DOHH2 (cell line): Measurements from ENCODE around the gene GOLGA6L2.

Experiments
- H3F3A ChIP-seq: fragments of 200-600 bp; sonication (generic), shearing (Covaris generic); 2 replicates; pipeline ENCODE4 v1.6.0; 2016; ENCODE audit warnings: antibody characterized with exemption, mild to moderate bottlenecking; ENCODE audit not compliant: control insufficient read depth, insufficient read depth
- H3K27ac ChIP-seq: fragments of 200-600 bp; sonication (generic); 2 replicates; pipeline ENCODE4 v1.5.1; 2014; ENCODE audit warnings: low read depth, mild to moderate bottlenecking, low read length, moderate library complexity
- H3K27me3 ChIP-seq: fragments of 200-600 bp; sonication (generic); 2 replicates; pipeline ENCODE4 v1.6.1; 2014; ENCODE audit warnings: mild to moderate bottlenecking, low read length, mixed read lengths; ENCODE audit not compliant: control insufficient read depth
- H3K36me3 ChIP-seq: fragments of 200-600 bp; sonication (generic); 2 replicates; pipeline ENCODE4 v1.6.1; 2014; ENCODE audit warnings: mild to moderate bottlenecking, low read length, moderate library complexity, mixed read lengths; ENCODE audit not compliant: control insufficient read depth
- H3K4me1 ChIP-seq: fragments of 200-600 bp; sonication (generic); 2 replicates; pipeline ENCODE4 v1.6.1; 2014; ENCODE audit warnings: mild to moderate bottlenecking, low read length, mixed read lengths; ENCODE audit not compliant: control insufficient read depth
- H3K4me2 ChIP-seq: fragments of 200-600 bp; sonication (generic); 2 replicates; pipeline ENCODE4 v1.6.0; 2014; ENCODE audit warnings: mild to moderate bottlenecking, low read length, moderate library complexity
- H3K4me3 ChIP-seq: fragments of 200-600 bp; sonication (generic); 2 replicates; pipeline ENCODE4 v1.5.1; 2014; ENCODE audit warnings: mild to moderate bottlenecking, low read length, mixed read lengths
- H3K79me2 ChIP-seq: fragments of 200-600 bp; sonication (generic); 2 replicates; pipeline ENCODE4 v1.6.1; 2014; ENCODE audit warnings: mild to moderate bottlenecking, low read length, mixed read lengths; ENCODE audit not compliant: control insufficient read depth
- H3K9me2 ChIP-seq: fragments of 200-600 bp; sonication (generic); replicated peaks from 2 replicates; pipeline ENCODE4 v1.6.1; 2014; ENCODE audit warnings: mild to moderate bottlenecking, low read length, mixed read lengths; ENCODE audit not compliant: control insufficient read depth
- H3K9me3 ChIP-seq: fragments of 200-600 bp; sonication (generic); 2 replicates; pipeline ENCODE4 v1.6.1; 2014; ENCODE audit warnings: antibody characterized with exemption, low read length, mixed read lengths; ENCODE audit not compliant: control insufficient read depth, insufficient read depth
- H4K20me1 ChIP-seq: fragments of 200-600 bp; sonication (generic); 2 replicates; pipeline ENCODE4 v1.6.0; 2014; ENCODE audit warnings: low read depth, mild to moderate bottlenecking, antibody characterized with exemption, low read length, moderate library complexity; ENCODE audit not compliant: control insufficient read depth, insufficient read depth
- CTCF ChIP-seq: fragments of 200-600 bp; sonication (generic); IDR thresholded peaks from one replicate; pipeline ENCODE4 v1.5.1; 2014; ENCODE audit warnings: antibody characterized with exemption, mild to moderate bottlenecking, low read depth, low read length; ENCODE audit not compliant: poor library complexity, severe bottlenecking
- EZH2phosphoT487 ChIP-seq: fragments of 200-600 bp; sonication (generic); IDR thresholded peaks from 2 replicates; pipeline ENCODE4 v1.6.1; 2017; ENCODE audit warnings: borderline replicate concordance, mild to moderate bottlenecking, antibody characterized with exemption, low read length, moderate library complexity, mixed read lengths

GOLGA6L2 gene

DNA sequence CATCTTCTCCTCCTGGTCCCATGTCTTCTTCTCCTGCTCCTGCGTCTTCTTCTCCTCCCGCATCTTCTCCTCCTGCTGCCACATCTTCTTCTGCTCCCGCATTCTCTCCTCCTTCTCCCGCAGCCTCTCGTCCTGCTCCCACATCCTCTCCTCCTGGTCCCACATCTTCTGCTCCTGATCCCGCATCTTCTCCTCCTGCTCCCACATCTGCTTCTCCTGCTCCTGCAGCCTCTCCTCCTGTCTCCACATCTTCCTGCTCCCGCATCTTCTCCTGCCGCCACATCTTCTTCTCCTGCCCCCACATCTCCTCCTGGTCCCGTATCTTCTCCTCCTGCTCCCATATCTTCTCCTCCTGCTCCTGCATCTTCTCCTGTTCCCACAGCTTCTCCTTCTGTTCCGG lies 6.4 kb downstream of the GOLGA6L2 start:
- no peak for TF ChIP-seq CTCF
- no peak for TF ChIP-seq EZH2phosphoT487
- Histone ChIP-seq H3K9me2 (no peaks in the 10 kb centered on the region), H3K4me3 (no peak overlapping the region), H3F3A (no peaks in the 10 kb centered on the region), H4K20me1 (no peaks in the 10 kb centered on the region), H3K36me3 (no peaks in the 10 kb centered on the region), H3K4me2 (no peak overlapping the region), H3K4me1 (no peaks in the 10 kb centered on the region), H3K9me3 (no peaks in the 10 kb centered on the region), H3K79me2 (no peaks in the 10 kb centered on the region), H3K27ac (no peak overlapping the region), H3K27me3 (no peaks in the 10 kb centered on the region)

GRCh38 chr15:23439513-23439912 lies 7.5 kb downstream of the GOLGA6L2 start:
- no peaks in the 10 kb centered on the region for H3K36me3 ChIP-seq
- H3F3A ChIP-seq = no peaks in the 10 kb centered on the region
- no peak overlapping the region for H3K27ac ChIP-seq
- no peaks in the 10 kb centered on the region for H3K9me3 ChIP-seq
- TF ChIP-seq EZH2phosphoT487 (no peak), CTCF (no peak)
- no peaks in the 10 kb centered on the region for H3K4me1 ChIP-seq
- no peak overlapping the region for H3K4me3 ChIP-seq
- H3K79me2 ChIP-seq = no peaks in the 10 kb centered on the region
- H3K9me2 ChIP-seq = no peaks in the 10 kb centered on the region
- no peak overlapping the region for H3K4me2 ChIP-seq
- no peaks in the 10 kb centered on the region for H3K27me3 ChIP-seq
- H4K20me1 ChIP-seq = no peaks in the 10 kb centered on the region

DNA sequence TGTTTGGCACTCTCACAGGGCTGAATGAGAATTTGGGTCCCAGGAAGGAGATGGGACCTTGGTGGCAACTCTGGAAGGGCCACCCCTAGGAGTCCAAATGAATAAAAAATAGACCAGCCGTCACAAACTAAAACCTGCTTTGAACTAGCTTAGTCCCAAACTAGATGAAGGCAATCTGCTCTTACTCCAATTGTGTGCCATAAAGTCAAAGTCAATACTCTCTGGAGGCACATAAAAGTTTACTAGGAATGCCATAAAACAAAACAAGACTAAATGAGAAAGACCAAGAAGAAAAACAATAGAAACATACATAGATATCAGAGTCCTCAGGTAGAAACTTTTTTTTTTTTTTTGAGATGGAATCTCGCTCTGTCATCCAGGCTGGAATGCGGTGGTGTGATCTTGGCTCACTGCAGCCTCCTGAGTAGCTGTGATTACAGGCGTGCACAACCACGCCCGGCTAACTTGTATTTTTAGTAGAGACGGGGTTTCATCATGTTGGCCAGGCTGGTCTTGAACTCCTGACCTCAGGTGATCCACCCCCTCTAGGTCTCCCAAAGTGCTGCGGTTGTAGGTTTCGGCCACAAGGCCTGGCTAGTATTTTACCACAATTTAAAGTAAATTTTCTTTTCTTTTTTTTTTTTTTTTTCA lies 8.1 kb downstream of the GOLGA6L2 start:
- no peaks in the 10 kb centered on the region for H4K20me1 ChIP-seq
- no peaks in the 10 kb centered on the region for H3K79me2 ChIP-seq
- H3K4me1 ChIP-seq = no peaks in the 10 kb centered on the region
- no peaks in the 10 kb centered on the region for H3K9me3 ChIP-seq
- no peak overlapping the region for H3K4me2 ChIP-seq
- no peaks in the 10 kb centered on the region for H3K27me3 ChIP-seq
- no peak for TF ChIP-seq CTCF
- TF ChIP-seq EZH2phosphoT487 = no peak
- no peaks in the 10 kb centered on the region for H3K36me3 ChIP-seq
- no peaks in the 10 kb centered on the region for H3F3A ChIP-seq
- no peak overlapping the region for H3K27ac ChIP-seq
- H3K4me3 ChIP-seq = no peak overlapping the region
- no peaks in the 10 kb centered on the region for H3K9me2 ChIP-seq
